Body of pancreas (tissue), 4 donors: ENCODE results near the gene SLC12A8. TPM values are rescaled to one million over a fixed set of nuclear protein-coding genes. Genes with fewer than 3 reads are reported as not detected.

ENCODE experiments used
- ATAC-seq: fragments of 150-250 bp; one replicate; pipeline ENCODE4 v1.9.1; 2016
- DNase-seq, 4 donors: peaks; one replicate each; pipeline ENCODE4 v3.0.0-alpha.2; 2019
- H3K27ac ChIP-seq, 4 donors: fragments of 200-600 bp; sonication (generic); 1 replicate in 3 of 4; 2 replicates in 1 of 4; pipeline versions ENCODE4 v1.5.1 to v1.6.1; 2016 to 2019; ENCODE audit warnings: mild to moderate bottlenecking in 1 of 4, mixed read lengths in 1 of 4, moderate library complexity in 1 of 4
- H3K27me3 ChIP-seq, 2 donors: fragments of 200-600 bp; sonication (generic); one replicate each; pipeline ENCODE4 v1.6.0; 2016; ENCODE audit warnings: mild to moderate bottlenecking in 1 of 2
- H3K36me3 ChIP-seq, 2 donors: fragments of 200-600 bp; sonication (generic); replicated peaks in 1 of 2; 2 replicates each; pipeline ENCODE4 v1.5.1; 2016; ENCODE audit warnings: low read depth in 2 of 2; ENCODE audit not compliant: insufficient read depth in 1 of 2
- H3K4me1 ChIP-seq: fragments of 200-600 bp; sonication (generic); one replicate; pipeline ENCODE4 v1.6.0; 2016
- H3K4me3 ChIP-seq, 2 donors: fragments of 200-600 bp; sonication (generic); 1 replicate in 1 of 2; 2 replicates in 1 of 2; pipeline ENCODE4 v1.5.1; 2016 to 2019
- H3K9me3 ChIP-seq, 3 donors: fragments of 200-600 bp; sonication (generic); 1 replicate in 2 of 3; 2 replicates in 1 of 3; pipeline ENCODE4 v1.5.1; 2016
- CTCF ChIP-seq, 7 experiments: fragments of 450-650 bp in 4 of 7; fragments of 200-600 bp in 3 of 7; sonication (generic) in 3 of 7; IDR thresholded peaks; one replicate each; pipeline ENCODE4 v1.5.1; 2016 to 2019; ENCODE audit warnings: antibody characterized with exemption in 7 of 7
- POLR2A ChIP-seq, 3 donors: fragments of 450-650 bp; IDR thresholded peaks; one replicate each; pipeline ENCODE4 v1.6.1; 2016; ENCODE audit warnings: antibody characterized with exemption in 3 of 3, mild to moderate bottlenecking in 2 of 3
- WGBS, 2 donors: methylation state at CpG; one replicate each; pipeline ENCODE4 v1.1.5; 2017; 5-methylcytosine and 5-hydroxymethylcytosine counted together
- intact Hi-C: fragments of 100-400 bp; cut with DNase I; formaldehyde crosslinking; loops from one replicate; pipeline ENCODE4 v1.15.1; 2023
- total RNA-seq, 2 donors: library from RNA; depleted of rRNA; stranded (reverse); fragments of >200 nt; gene quantifications; one replicate each; pipeline ENCODE4 v1.1.0, GENCODE V29; 2016

SLC12A8 gene
- total RNA-seq, 2 donors from 2014 or later, result 10.1 to 30.0 TPM

- no peak for ATAC-seq
- H3K9me3 ChIP-seq, result no peaks in the 10 kb centered on the region
- TF ChIP-seq CTCF (IDR thresholded peaks at IDR 0.05) (no peak), POLR2A (IDR thresholded peaks at IDR 0.05) (no peak)
- DNase-seq, result no peak
- no peaks in the 10 kb centered on the region for H3K27me3 ChIP-seq
- no peaks in the 10 kb centered on the region for H3K36me3 ChIP-seq
- 97 to 98% methylated on average over 2 to 5 of the region's 5 CpGs for WGBS, 2 donors
- no peak overlapping the region for H3K4me3 ChIP-seq
- H3K4me1 ChIP-seq, result peaks cover 15% of the 10 kb centered on the region
- H3K27ac ChIP-seq, result no peak overlapping the region
- intact Hi-C loops, result no loop called here
Observed at GRCh38 chr3:125144653-125145314, 67.8 kb downstream of the SLC12A8 start.

- DNase-seq (no peak), ATAC-seq (no peak)
- Histone ChIP-seq H3K27ac (no peak overlapping the region), H3K9me3 (no peaks in the 10 kb centered on the region), H3K27me3 (no peaks in the 10 kb centered on the region), H3K4me3 (no peak overlapping the region), H3K36me3 (no peaks in the 10 kb centered on the region), H3K4me1 (peaks cover 15% of the 10 kb centered on the region)
- no peak for TF ChIP-seq POLR2A (IDR thresholded peaks at IDR 0.05)
- TF ChIP-seq CTCF (IDR thresholded peaks at IDR 0.05), result no peak
- intact Hi-C loops, result no loop called here
- WGBS, 2 donors, result 71 to 77% methylated on average over 7 of the region's 7 CpGs
Observed at GRCh38 chr3:125143982-125144652, 68.4 kb downstream of the SLC12A8 start.

GRCh38 chr3:125143538-125143937, 69.0 kb downstream of the SLC12A8 start:
- no peak for TF ChIP-seq CTCF (IDR thresholded peaks at IDR 0.05)
- TF ChIP-seq POLR2A (IDR thresholded peaks at IDR 0.05), result no peak
- no peaks in the 10 kb centered on the region for H3K9me3 ChIP-seq
- intact Hi-C loops, result no loop called here
- no peaks in the 10 kb centered on the region for H3K27me3 ChIP-seq
- H3K4me3 ChIP-seq, result no peak overlapping the region
- WGBS, 2 donors, result 93 to 100% methylated on average over 3 of the region's 3 CpGs
- H3K4me1 ChIP-seq, result peaks cover 15% of the 10 kb centered on the region
- no peak overlapping the region for H3K27ac ChIP-seq
- DNase-seq (no peak), ATAC-seq (no peak)
- no peaks in the 10 kb centered on the region for H3K36me3 ChIP-seq

- H3K4me3 ChIP-seq, result no peak overlapping the region
- H3K27me3 ChIP-seq, result no peaks in the 10 kb centered on the region
- DNase-seq (no peak), ATAC-seq (no peak)
- H3K36me3 ChIP-seq, result no peaks in the 10 kb centered on the region
- H3K9me3 ChIP-seq, result no peaks in the 10 kb centered on the region
- TF ChIP-seq CTCF (IDR thresholded peaks at IDR 0.05) (no peak), POLR2A (IDR thresholded peaks at IDR 0.05) (no peak)
- H3K27ac ChIP-seq, result no peak overlapping the region
- intact Hi-C loops, result no loop called here
- 87 to 93% methylated on average over 6 of the region's 6 CpGs for WGBS, 2 donors
- peaks cover 15% of the 10 kb centered on the region for H3K4me1 ChIP-seq
Observed at GRCh38 chr3:125142940-125143339, 69.6 kb downstream of the SLC12A8 start.

- no peak for TF ChIP-seq POLR2A (IDR thresholded peaks at IDR 0.05)
- TF ChIP-seq CTCF (IDR thresholded peaks at IDR 0.05), result no peak
- ATAC-seq, result no peak
Observed at GRCh38 chr3:125142420-125142778, 70.1 kb downstream of the SLC12A8 start.

More at GRCh38 chr3:125142420-125142778, 70.1 kb downstream of the SLC12A8 start:
- Histone ChIP-seq H3K27ac (no peak overlapping the region), H3K4me3 (no peak overlapping the region), H3K36me3 (no peaks in the 10 kb centered on the region), H3K4me1 (peaks cover 13% of the 10 kb centered on the region), H3K27me3 (no peaks in the 10 kb centered on the region), H3K9me3 (no peaks in the 10 kb centered on the region)
- 86 to 93% methylated on average over 10 to 12 of the region's 12 CpGs for WGBS, 2 donors
- intact Hi-C loops, result no loop called here
- no peak for DNase-seq
